NT2/D1 (cell line): ENCODE measurements around the gene MYO1G.

Source experiments
- DNase-seq: peaks from one replicate; pipeline ENCODE4 v3.0.0-alpha.2; 2011; ENCODE audit warnings: low read depth, low spot score
- H3K27me3 ChIP-seq: 2 replicates; pipeline ENCODE4 v1.6.0; 2011; ENCODE audit warnings: mild to moderate bottlenecking; ENCODE audit not compliant: insufficient read length, insufficient read depth
- H3K36me3 ChIP-seq: 2 replicates; pipeline ENCODE4 v1.6.1; 2011; ENCODE audit warnings: mild to moderate bottlenecking, low read length, mixed read lengths; ENCODE audit not compliant: insufficient read depth, insufficient read length
- H3K4me1 ChIP-seq: 2 replicates; pipeline ENCODE4 v1.5.1; 2011; ENCODE audit not compliant: insufficient read depth, insufficient read length
- H3K4me3 ChIP-seq: 2 replicates; pipeline ENCODE4 v1.5.1; 2011; ENCODE audit warnings: low read depth; ENCODE audit not compliant: insufficient read length
- H3K9ac ChIP-seq: 2 replicates; pipeline ENCODE4 v1.6.0; 2011; ENCODE audit warnings: low read depth; ENCODE audit not compliant: insufficient read length
- H3K9me3 ChIP-seq: 2 replicates; pipeline ENCODE4 v1.5.1; 2011; ENCODE audit warnings: mild to moderate bottlenecking, low read length; ENCODE audit not compliant: insufficient read depth
- SUZ12 ChIP-seq: IDR thresholded peaks from 2 replicates; pipeline ENCODE4 v1.6.1; 2011; ENCODE audit not compliant: insufficient read length, insufficient read depth; ENCODE audit errors: extremely low read depth
- YY1 ChIP-seq: IDR thresholded peaks from 2 replicates; pipeline ENCODE4 v1.6.1; 2011; ENCODE audit not compliant: insufficient read length, insufficient read depth
- ZNF274 ChIP-seq: IDR thresholded peaks from 2 replicates; pipeline ENCODE4 v1.6.1; 2011; ENCODE audit warnings: mild to moderate bottlenecking, low read depth, low read length

MYO1G gene

DNA sequence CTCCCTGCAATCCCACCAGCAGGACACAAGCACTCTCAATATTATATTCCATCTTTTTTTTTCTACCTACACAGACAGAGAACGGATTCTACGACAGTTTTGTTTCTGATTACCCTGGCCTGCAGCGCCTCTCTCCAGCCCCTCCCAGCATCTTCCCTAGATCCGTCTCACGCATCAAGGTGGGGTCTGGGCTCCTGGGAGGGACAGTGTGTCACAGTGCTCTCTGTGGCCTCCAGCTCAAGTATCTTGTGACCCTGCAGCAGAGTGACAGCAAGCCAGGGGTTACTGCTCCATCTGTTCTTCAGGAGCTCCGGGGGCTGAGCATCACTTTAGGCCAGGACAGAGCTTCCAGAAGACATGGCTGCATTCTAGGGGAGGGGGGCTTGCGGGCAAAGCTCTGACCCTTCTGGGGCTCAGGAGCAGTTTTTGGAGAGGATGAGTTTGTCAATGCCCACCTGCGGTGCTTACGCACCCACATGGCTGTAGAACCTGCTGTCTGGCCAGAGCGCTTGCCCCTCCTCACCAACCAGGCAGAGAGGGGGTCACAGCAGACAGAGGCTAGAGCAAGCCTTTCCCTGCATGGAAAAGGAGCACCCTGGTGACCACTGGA, 22.6 kb downstream of the MYO1G start:
- DNase-seq: no peak
- no peaks in the 10 kb centered on the region for H3K36me3 ChIP-seq
- H3K27me3 ChIP-seq: no peaks in the 10 kb centered on the region
- no peak overlapping the region for H3K9ac ChIP-seq
- TF ChIP-seq ZNF274: no peak
- TF ChIP-seq YY1: no peak
- TF ChIP-seq SUZ12: no peak
- no peaks in the 10 kb centered on the region for H3K9me3 ChIP-seq
- H3K4me3 ChIP-seq: no peak overlapping the region
- peaks cover 4% of the 10 kb centered on the region for H3K4me1 ChIP-seq

DNA sequence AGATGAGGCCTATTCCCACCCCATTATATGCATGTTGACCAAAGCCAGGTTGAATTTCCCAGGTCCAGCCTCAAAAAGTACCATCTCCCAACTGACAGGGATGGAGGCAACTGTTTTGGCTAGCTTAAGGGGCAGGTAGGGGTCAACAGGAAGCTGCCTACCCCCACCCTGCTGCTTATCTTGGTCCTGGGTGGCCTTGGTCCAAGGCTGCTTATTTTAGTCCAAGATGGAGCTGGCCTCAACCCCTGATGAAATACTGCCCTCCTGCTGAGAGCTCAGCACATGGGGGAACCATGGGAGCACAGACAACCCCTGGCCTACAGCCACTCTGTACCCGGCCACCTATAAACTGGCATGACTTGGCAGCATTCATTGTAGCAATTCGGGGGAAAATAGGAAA, 23.1 kb downstream of the MYO1G start:
- no peak overlapping the region for H3K4me3 ChIP-seq
- no peaks in the 10 kb centered on the region for H3K36me3 ChIP-seq
- H3K27me3 ChIP-seq: no peaks in the 10 kb centered on the region
- H3K9ac ChIP-seq: no peak overlapping the region
- TF ChIP-seq YY1 (no peak), ZNF274 (no peak), SUZ12 (no peak)
- no peak for DNase-seq
- peaks cover 4% of the 10 kb centered on the region for H3K4me1 ChIP-seq
- no peaks in the 10 kb centered on the region for H3K9me3 ChIP-seq

DNA sequence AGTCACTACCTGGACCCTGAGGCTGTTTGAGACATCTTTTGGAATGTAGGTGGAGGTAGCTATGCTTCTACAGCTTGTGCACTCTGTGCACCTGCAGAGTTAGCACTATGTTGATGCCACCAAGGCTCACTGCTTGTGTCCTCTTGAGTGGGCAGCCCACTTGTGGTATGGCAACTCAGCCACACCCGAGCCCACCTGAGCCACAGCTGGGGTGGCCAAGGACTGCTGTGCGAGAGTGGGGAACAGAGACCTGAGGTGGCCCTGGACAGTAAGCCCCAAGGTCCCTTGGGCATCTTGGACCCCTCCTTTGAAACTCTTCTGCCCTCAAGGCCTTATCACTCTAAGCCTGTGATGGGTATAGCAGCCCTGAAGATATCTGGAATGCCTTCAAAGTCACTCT, 25.7 kb downstream of the MYO1G start:
- Histone ChIP-seq H3K4me1 (peaks cover 4% of the 10 kb centered on the region), H3K27me3 (no peaks in the 10 kb centered on the region), H3K9ac (no peak overlapping the region), H3K36me3 (no peaks in the 10 kb centered on the region), H3K4me3 (no peak overlapping the region), H3K9me3 (no peaks in the 10 kb centered on the region)
- TF ChIP-seq YY1: no peak
- TF ChIP-seq SUZ12: no peak
- no peak for TF ChIP-seq ZNF274
- DNase-seq: no peak

DNA sequence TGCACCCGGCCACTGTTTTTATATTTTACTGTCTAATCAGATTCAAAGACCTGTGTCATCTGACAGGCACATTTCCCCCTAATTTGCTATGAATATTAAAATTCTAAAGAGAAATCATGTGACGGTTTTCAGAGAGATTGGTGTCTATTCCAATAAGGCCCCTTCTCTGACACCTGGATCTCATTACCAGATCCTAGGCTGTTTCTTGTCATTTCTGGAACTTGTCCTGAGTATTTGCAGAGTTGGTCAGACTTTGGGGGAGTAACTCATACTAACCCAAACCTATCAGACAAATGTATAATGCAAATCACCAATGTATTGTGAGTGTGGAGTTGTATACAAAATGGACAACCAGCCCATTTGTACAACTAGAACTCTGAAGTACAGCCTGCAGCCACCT, 29.5 kb downstream of the MYO1G start:
- H3K27me3 ChIP-seq: no peaks in the 10 kb centered on the region
- TF ChIP-seq SUZ12 (no peak), ZNF274 (no peak), YY1 (no peak)
- H3K9me3 ChIP-seq: no peaks in the 10 kb centered on the region
- DNase-seq: no peak
- no peak overlapping the region for H3K9ac ChIP-seq
- H3K4me1 ChIP-seq: peaks cover 4% of the 10 kb centered on the region
- H3K4me3 ChIP-seq: no peak overlapping the region
- H3K36me3 ChIP-seq: no peaks in the 10 kb centered on the region

DNA sequence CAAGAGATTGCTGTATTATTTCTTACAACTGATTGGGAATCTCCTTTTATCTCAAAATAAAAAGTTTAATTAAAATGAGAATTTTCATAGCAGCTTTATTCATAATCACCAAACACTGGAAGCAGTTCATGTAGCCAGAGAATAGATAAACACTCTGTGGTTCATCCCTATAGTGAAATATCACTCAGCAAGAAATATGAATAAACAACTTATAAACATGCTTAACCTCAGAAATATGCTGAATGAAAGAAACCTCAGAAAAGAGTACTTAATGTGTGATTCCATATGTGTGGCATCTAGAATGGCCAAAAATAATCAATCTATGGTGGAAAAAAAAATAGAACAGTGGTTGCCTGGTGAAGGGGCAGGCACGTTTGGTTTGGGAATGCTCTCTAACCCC, 33.3 kb downstream of the MYO1G start:
- H3K9me3 ChIP-seq: no peaks in the 10 kb centered on the region
- no peak for DNase-seq
- TF ChIP-seq SUZ12 (no peak), ZNF274 (no peak), YY1 (no peak)
- peaks cover 4% of the 10 kb centered on the region for H3K4me1 ChIP-seq
- H3K9ac ChIP-seq: no peak overlapping the region
- no peaks in the 10 kb centered on the region for H3K27me3 ChIP-seq
- H3K4me3 ChIP-seq: no peak overlapping the region
- H3K36me3 ChIP-seq: no peaks in the 10 kb centered on the region

DNA sequence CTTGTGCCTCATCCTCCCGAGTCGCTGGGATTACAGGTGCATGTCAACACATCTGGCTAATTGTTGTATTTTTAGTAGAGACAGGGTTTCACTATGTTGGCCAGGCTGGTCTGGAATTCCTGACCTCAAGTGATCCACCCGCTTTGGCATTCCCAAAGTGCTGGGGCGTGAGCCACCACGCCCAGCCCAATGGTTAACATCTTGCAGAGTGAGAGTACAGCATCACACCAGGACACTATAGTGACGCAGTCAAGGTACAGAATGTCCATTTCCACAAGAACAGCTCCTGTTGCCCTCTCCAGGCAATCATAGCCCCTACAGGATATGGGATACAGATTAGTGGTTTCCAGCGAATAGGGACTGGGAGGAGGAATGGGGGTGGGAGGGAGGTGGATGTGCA, 34.0 kb downstream of the MYO1G start:
- DNase-seq: no peak
- Histone ChIP-seq H3K27me3 (no peaks in the 10 kb centered on the region), H3K4me3 (no peak overlapping the region), H3K9ac (no peak overlapping the region), H3K4me1 (peaks cover 4% of the 10 kb centered on the region), H3K9me3 (no peaks in the 10 kb centered on the region), H3K36me3 (no peaks in the 10 kb centered on the region)
- no peak for TF ChIP-seq SUZ12
- TF ChIP-seq YY1: no peak
- no peak for TF ChIP-seq ZNF274

DNA sequence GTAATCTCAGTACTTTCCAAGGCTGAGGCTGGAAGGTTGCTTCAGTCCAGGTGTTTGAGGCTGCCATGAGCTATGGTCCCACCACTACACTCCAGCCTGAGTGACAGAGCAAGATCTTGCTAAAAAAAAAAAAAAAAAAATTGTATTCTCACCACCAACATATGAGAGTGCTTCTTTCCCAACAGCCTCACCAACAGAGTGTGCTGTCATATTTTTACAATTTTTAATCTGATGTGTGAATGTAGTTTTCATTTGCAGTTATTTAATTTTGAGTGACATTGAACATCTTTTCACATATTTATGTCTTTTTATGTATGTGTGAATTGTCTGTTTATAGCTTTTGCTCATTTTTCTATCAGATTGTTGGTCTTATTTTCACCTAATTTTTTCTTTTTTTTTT, 35.2 kb downstream of the MYO1G start:
- H3K36me3 ChIP-seq: no peaks in the 10 kb centered on the region
- H3K9me3 ChIP-seq: no peaks in the 10 kb centered on the region
- no peak for TF ChIP-seq ZNF274
- TF ChIP-seq YY1: no peak
- no peak for TF ChIP-seq SUZ12
- H3K27me3 ChIP-seq: no peaks in the 10 kb centered on the region
- no peak for DNase-seq
- no peak overlapping the region for H3K9ac ChIP-seq
- peaks cover 4% of the 10 kb centered on the region for H3K4me1 ChIP-seq
- H3K4me3 ChIP-seq: no peak overlapping the region

DNA sequence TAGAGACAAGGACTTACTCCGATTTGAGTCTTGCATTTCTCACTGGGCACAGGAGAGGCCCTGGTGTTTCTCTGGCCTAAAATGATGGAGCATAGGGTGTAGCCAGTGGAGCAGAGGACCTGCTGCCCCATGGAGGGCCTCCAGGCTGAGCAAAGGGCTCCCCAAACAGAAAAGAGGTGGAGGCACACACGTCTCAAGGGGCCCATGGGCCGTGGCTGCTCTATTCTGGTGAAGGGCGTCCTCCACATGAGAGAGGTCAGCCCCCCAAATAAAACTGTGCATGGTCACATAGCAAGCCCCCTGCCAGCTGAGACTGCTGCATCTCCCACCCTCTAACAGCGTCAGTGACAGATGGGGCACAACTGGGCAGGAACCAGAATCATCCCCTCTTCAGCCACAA, 41.4 kb downstream of the MYO1G start:
- H3K27me3 ChIP-seq: no peaks in the 10 kb centered on the region
- H3K9ac ChIP-seq: no peak overlapping the region
- DNase-seq: no peak
- no peaks in the 10 kb centered on the region for H3K4me1 ChIP-seq
- no peak overlapping the region for H3K4me3 ChIP-seq
- no peaks in the 10 kb centered on the region for H3K9me3 ChIP-seq
- no peaks in the 10 kb centered on the region for H3K36me3 ChIP-seq
- no peak for TF ChIP-seq YY1
- TF ChIP-seq SUZ12: no peak
- TF ChIP-seq ZNF274: no peak
